DND-41 (cell line): ENCODE results near the gene RETN.

Experiments
- CTCF ChIP-seq: IDR thresholded peaks from 2 replicates; pipeline ENCODE4 v1.5.1; 2012; ENCODE audit warnings: borderline replicate concordance, low read length, moderate library complexity, mild to moderate bottlenecking; ENCODE audit not compliant: poor library complexity, severe bottlenecking; ENCODE audit errors: extremely low read depth
- EZH2 ChIP-seq: IDR thresholded peaks from 3 replicates; pipeline ENCODE4 v1.6.1; 2012; ENCODE audit warnings: borderline replicate concordance, low read depth, mild to moderate bottlenecking, moderate library complexity, low read length, inconsistent platforms; ENCODE audit not compliant: severe bottlenecking

- TF ChIP-seq CTCF (no peak), EZH2 (no peak)
These were observed 37.3 kb upstream of the RETN start for GRCh38 chr19:7631577-7631976.
